GM21447 (cell line): Measurements from ENCODE around the gene SYT6.
"Not testable (repeated sequence)": the region's sequence is repeated elsewhere in the genome, so short reads cannot be mapped to it uniquely, and the experiment has no call there.

Experiments
- ATAC-seq: cut with Tn5 transposase; IDR thresholded peaks from one replicate; pipeline ENCODE4 v1.9.1; 2021; ENCODE audit not compliant: unreplicated experiment

Gene SYT6

DNA sequence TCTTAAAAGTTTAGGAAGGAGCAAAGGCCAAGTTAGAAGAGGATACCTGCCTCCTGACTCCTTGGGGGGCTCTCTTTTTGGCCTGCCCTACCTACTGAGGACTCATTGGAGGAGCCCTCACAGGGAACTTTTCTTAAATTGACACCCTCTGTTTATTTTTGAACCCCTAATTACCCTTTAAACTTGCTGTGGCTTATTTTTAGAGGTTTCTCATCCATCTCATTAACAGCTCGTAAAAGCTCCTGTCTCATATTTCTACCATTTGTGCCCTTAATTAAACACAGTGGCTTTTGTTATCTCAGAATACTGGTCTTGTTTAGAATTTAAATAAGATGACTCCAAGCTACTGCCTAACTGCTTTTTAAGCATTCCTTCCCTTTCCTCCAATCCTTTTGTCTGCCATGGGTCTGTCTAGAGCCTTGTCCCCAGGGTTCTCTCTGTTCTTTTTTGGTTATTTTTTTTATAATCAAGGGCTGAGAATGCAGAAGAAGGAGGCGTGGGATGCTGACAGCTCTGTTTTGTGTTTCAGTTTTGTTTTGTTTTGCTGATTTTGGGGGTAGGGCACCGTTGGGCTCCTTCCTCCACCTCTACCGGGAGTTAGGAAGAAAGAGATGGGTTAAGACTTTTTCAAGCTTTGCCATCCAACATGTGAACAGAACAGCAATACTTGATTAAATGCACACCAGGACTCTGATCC lies 78.0 kb downstream of the SYT6 start:
- ATAC-seq = no peak

DNA sequence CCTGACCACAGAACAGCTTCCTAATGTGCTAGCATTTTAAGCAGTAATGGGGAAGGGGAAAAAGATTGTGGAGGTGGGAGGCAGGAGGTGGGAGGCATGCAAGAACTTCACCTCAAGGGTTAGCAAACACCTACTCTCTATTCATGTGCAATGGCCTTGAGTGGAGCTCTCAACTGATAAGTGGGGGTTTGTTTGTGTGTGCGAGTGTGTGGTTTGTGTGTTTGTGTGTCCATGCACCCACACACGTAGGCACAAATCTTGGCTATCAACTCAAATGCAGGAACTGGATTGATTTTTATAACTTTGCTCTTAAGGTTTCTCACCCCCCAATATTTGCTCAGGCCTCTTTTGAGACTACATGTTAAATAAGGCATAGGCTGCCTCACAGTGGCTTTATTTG lies 78.6 kb downstream of the SYT6 start:
- no peak for ATAC-seq

DNA sequence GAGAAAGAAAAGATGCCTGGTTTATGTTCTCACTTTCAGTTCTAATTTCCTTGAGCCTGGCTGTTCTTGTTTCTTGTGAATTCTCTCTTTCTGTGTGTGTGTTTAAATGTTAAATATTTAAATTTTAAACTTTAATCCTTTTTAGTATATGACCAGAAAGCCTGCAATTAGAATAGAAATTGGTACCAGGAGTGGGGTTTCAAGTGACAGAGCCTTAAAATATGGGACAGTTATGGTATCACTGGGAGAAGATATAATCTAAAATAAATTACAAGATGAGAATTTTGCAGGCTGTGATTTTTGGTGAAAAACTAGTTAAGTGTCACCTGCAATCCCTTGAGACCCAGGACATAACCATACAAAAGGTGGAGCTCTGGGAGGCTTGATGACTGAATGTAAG lies 81.4 kb downstream of the SYT6 start:
- no peak for ATAC-seq

DNA sequence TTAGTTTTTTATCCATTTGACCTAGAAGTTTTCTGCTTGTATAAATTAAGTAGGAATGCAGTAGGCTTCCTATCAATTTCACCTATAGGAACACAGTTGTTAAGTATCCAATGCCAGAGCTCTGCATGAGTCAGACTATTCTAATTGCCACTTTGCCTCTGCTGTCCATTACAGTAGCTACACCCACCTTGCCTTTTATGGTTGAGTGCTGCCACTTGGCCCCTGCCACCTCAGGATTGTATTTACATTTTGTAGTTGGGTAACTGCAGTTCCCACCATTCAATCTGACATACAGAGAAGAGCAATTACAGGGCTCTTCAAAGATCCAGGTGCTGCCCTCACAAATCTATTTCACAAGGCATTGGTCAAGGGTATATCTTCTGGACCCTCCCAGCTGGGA lies 83.9 kb downstream of the SYT6 start:
- not testable (repeated sequence) for ATAC-seq

DNA sequence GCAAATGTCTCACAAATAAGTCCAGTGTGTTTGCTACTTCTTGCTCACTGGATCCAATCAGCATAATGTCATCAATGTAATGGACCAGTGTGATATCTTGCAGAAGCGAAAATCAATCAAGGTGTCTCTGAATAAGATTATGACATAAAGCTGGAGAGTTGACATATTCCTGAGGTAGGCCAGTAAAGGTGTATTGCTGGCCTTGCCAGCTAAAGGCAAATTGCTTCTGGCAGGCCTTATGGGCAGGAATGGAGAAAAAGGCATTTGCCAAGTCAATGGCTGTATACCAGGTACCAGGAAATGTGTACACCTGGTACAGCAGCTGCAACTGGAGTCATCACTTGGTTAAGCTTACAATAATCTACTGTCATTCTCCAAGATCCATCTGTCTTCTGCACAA lies 85.0 kb downstream of the SYT6 start:
- ATAC-seq = not testable (repeated sequence)

GRCh38 chr1:114065671-114066070 lies 88.0 kb downstream of the SYT6 start:
- ATAC-seq = not testable (repeated sequence)

DNA sequence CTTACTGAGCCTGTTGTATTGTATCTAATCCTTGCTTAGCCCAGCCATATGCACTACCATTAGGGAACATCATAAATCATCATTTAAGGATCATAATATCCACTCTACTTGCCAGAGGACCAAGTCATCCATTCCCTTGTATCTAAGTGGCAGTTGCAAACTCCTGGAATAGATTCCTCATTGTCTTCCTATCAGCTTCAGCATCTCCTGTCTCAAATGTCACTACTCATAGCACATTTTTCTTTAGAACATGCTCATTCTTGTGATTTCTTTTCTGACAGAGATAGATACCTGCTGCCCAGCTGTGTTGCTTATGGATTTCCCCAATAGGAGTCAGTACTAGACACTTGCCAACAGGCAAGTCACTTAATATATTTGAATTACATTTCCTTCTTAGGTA lies 90.1 kb downstream of the SYT6 start:
- ATAC-seq = no peak

DNA sequence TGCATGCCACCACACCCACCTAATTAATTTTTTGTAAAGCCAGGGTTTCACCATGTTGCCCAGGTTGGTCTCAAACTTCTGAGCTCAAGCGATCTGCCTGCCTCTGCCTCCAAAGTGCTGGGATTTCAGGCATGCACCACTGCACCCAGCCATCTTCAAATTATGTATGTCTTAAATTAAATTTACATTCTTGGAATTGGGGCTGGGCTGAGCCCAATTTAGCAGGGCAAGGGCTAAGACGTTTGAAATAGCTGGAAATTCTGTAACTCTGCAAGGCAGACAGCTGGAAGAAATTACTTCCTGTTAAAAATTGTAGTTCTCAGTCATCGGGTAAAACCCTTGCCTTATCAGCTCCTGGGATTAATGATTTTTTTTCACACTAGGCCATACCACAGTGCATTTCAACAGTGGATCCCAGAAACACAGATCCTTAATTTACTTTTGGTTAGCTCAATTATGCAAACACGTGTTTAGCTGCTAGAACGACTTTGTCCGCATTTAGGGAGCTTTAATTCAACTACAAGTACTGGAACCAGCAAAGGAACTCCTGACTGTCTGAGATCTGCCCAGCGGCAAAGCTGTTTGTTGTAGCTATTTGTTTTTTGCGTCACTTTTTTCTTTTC lies 91.1 kb downstream of the SYT6 start:
- ATAC-seq = no peak

GRCh38 chr1:114061121-114061830 lies 92.4 kb downstream of the SYT6 start:
- ATAC-seq = no peak

DNA sequence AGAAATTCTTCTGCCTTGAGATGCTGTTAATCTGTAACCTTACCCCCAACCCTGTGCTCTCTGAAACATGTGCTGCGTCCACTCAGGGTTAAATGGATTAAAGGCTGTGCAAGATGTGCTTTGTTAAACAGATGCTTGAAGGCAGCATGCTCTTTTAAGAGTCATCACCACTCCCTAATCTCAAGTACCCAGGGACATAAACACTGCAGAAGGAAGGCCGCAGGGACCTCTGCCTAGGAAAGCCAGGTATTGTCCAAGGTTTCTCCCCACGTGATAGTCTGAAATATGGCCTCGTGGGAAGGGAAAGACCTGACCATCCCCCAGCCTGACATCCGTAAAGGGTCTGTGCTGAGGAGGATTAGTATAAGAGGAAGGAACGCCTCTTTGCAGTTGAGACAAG lies 95.4 kb downstream of the SYT6 start:
- not testable (repeated sequence) for ATAC-seq

DNA sequence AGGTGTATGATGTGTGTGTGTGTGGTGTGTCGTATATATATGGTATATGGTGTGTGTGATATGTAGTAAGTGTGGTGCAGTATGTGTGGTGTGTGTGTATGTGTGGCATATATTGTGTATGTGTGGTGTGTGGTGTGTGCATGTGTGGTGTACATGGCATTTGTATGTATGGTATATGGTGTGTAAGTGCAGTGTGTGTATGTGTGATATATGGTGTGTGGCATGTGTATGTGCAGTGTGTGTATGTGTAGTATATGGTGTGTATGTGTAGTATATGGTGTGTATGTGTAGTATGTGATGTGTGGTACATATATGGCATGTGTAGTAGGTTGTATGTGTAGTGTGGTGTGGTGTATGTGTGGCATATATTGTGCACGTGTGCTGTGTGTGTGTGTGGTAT lies 99.5 kb downstream of the SYT6 start:
- no peak for ATAC-seq

DNA sequence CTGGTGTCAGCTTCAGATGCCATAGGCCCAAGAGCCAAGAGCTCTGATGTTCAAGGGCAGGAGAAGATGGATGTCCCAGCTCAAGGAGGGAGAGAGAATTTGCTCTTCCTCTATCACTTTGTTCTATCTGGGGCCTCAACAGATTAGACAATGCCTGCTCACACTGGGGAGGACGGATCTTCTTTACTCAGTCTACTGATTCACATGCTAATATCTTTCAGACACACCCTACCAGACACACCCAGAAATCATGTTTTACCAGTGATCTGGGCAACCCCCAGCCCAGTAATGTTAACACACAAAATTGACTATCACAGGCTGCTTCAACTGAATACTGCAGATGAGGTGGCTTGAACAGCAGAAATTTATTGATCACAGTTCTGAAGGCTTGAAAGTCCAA lies 105.4 kb downstream of the SYT6 start:
- ATAC-seq = no peak

DNA sequence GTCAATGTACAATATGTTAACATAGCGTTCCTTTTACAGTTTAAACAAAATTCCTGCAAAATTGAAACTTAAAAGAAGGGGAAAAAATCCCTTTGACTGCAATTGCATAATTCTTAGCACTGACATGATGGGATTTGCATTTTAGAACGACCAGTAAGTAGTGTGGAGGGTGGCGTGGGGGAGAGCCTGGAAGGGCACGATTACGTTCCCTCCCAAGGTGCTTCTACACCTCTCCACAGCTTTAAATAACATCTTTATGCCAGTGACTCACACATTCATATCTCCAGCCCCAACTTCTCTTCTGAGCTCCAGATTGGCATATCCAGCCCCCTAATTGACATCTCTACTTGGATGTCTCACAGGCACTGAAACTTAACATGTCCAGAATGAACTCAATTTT lies 110.1 kb downstream of the SYT6 start:
- no peak for ATAC-seq

GRCh38 chr1:114043054-114043453 lies 110.6 kb downstream of the SYT6 start:
- no peak for ATAC-seq

DNA sequence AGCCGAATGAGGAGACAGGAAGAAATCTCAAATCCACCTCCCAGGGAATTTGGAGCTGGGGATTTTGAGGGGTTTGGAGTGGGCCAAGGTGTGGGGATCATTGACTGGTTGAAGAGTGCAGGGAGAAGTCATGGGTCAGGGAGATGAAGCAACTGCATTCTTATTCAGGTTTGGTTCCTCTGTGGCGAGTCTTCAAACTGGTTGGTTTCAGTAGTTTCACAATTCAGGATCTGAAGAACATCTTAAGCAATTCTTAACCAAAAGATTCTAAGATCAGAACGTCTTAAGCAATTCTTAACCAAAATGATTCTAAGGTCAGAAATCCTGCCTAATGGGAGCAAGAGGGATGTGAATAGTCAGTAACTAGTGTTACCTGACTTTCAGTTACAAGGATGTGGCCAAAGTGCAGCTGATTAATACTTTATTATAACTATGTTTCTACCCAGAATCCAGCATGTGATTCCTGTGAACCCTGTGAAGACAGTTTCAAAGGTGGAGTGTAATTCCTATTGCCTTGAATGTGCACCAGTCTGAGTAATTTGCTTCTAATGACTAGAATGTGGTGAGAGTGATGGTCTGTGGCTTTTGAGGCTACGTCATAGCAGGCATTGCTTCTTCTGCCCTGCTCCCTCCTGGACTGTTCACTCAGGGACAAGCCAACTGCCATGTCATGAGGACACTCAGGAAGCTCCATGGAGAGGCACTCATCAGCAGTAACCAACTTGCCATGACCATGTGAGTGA lies 113.2 kb downstream of the SYT6 start:
- ATAC-seq = no peak
